Right lobe of liver (tissue), 6 donors: ENCODE results near the gene SSC5D. TPM values are rescaled to one million over a fixed set of nuclear protein-coding genes. Genes with fewer than 3 reads are reported as not detected.

Experiments used
- ATAC-seq, 4 donors: fragments of 200-7000 bp; cut with Tn5 transposase; one replicate each; pipeline ENCODE4 v1.9.1; 2020; ENCODE audit warnings: mild to moderate bottlenecking in 4 of 4, moderate library complexity in 4 of 4
- DNase-seq, 3 donors: peaks; one replicate each; pipeline ENCODE4 v3.0.0-alpha.2; 2020
- H3K27ac ChIP-seq, 3 donors: fragments of 200-600 bp; one replicate each; pipeline ENCODE4 v1.8.0; 2022
- H3K27me3 ChIP-seq, 2 donors: fragments of 200-600 bp; one replicate each; pipeline ENCODE4 v1.8.0; 2022
- H3K36me3 ChIP-seq, 4 donors: fragments of 200-600 bp; sonication (generic) in 1 of 4; one replicate each; pipeline versions ENCODE4 v1.5.1 to v1.8.0; 2017 to 2022; ENCODE audit warnings: control low read depth in 1 of 4
- H3K4me1 ChIP-seq, 4 donors: fragments of 200-600 bp; sonication (generic) in 1 of 4; one replicate each; pipeline versions ENCODE4 v1.5.1 to v1.8.0; 2017 to 2022; ENCODE audit warnings: control low read depth in 1 of 4
- H3K4me3 ChIP-seq, 3 donors: fragments of 200-600 bp; one replicate each; pipeline ENCODE4 v1.8.0; 2022
- H3K9me3 ChIP-seq, 4 donors: fragments of 200-600 bp; sonication (generic) in 1 of 4; one replicate each; pipeline versions ENCODE4 v1.5.1 to v1.8.0; 2017 to 2022; ENCODE audit warnings: control low read depth in 1 of 4
- POLR2A ChIP-seq: fragments of 450-650 bp; IDR thresholded peaks from one replicate; pipeline ENCODE4 v1.6.1; 2017; ENCODE audit warnings: antibody characterized with exemption, mild to moderate bottlenecking
- WGBS: methylation state at CpG from one replicate; pipeline ENCODE4 v1.1.6; 2018; ENCODE audit warnings: low coverage, low lambda C conversion rate; ENCODE audit not compliant: insufficient coverage; ENCODE audit errors: missing lambda C conversion rate; 5-methylcytosine and 5-hydroxymethylcytosine counted together
- intact Hi-C, 2 donors: fragments of 100-400 bp; cut with DNase I; formaldehyde crosslinking; loops; one replicate each; pipeline versions ENCODE4 v1.11.2 to v1.14.1; 2022
- total RNA-seq, 6 experiments: library from RNA; depleted of rRNA in 2 of 6; stranded (reverse); fragments of >200 nt in 2 of 6; fragmentation: NEBNext Ultra II Directional in 3 of 6; extraction: Animal tissue kit (Norgen Biotek cat#: 25700) in 3 of 6; gene quantifications; one replicate each; pipeline versions ENCODE4 v1.1.0 to v1.2.4, GENCODE V29; 2016 to 2023
- TF ChIP-seq, protein P1 (sequence below), 4 donors: fragments of 200-600 bp in 3 of 4; fragments of 450-650 bp in 1 of 4; IDR thresholded peaks; one replicate each; pipeline versions ENCODE4 v1.5.1 to v1.8.0; 2016 to 2022; ENCODE audit warnings: antibody characterized with exemption in 4 of 4, mild to moderate bottlenecking in 2 of 4
- donor health status: DM: no; HTN: yes; CAD: no.
- donor health status: DM: no; HTN: no; CAD: no.
- donor health status: DM: no; HTN: no; CAD: no.
- donor health status: DM: no; HTN: yes; CAD: no.
- donor health status: DM: no; HTN: yes; CAD: no.

The SSC5D gene
- total RNA-seq, 6 experiments from 2014 or later, result 0.35 to 1.6 (median 1.2) TPM

DNA sequence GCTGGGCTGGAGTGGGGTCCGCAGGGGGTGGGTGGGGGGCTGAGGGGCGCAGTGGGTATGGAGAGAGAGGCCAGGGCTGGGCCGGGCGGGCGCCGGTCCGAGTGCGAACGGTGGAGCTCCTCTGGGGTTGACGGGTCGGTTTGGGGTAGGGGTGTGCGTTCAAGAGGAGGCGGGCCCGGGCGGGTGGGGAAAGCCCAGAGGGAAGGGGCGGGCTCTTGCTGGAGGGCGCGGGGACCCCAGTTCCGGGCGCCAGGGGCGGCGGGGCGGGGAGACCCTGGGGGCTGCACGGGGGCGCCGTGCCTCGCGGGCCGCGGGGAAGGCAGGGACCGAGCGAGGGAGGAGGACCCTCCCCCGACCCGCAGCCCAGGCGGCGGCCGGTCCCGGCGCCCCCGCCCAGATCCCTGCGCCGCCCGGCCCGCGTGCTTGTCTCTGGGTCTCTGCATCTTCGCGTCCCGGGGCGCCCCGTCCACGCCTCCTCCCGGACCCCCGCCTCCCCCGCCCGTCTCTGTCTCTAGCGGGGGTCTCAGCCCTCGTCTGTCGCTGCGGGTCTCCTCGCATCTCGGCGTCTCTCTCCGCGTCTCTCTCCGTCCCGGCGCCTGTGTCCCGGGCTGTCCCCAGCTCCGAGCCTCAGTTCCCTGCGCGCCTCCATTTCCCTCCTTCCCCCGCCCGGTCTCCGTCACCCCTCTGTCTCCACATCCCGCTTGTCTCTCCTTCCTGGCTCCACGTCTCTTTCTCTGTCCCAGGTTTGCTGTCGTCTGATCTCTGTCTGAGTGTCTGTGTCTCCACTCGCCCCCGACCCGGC lies 36.9 kb upstream of the SSC5D start:
- H3K27me3 ChIP-seq, result no peaks in the 10 kb centered on the region
- DNase-seq, result peak in 1 of 3 donors; percentile 44
- TF ChIP-seq POLR2A, result no peak
- TF ChIP-seq, protein P1, sequence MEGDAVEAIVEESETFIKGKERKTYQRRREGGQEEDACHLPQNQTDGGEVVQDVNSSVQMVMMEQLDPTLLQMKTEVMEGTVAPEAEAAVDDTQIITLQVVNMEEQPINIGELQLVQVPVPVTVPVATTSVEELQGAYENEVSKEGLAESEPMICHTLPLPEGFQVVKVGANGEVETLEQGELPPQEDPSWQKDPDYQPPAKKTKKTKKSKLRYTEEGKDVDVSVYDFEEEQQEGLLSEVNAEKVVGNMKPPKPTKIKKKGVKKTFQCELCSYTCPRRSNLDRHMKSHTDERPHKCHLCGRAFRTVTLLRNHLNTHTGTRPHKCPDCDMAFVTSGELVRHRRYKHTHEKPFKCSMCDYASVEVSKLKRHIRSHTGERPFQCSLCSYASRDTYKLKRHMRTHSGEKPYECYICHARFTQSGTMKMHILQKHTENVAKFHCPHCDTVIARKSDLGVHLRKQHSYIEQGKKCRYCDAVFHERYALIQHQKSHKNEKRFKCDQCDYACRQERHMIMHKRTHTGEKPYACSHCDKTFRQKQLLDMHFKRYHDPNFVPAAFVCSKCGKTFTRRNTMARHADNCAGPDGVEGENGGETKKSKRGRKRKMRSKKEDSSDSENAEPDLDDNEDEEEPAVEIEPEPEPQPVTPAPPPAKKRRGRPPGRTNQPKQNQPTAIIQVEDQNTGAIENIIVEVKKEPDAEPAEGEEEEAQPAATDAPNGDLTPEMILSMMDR (IDR thresholded peaks at IDR 0.05), result no peak
- no peak for ATAC-seq
- H3K4me3 ChIP-seq, result no peak overlapping the region
- H3K27ac ChIP-seq, result no peak overlapping the region
- H3K9me3 ChIP-seq, result no peaks in the 10 kb centered on the region
- no peaks in the 10 kb centered on the region for H3K4me1 ChIP-seq
- intact Hi-C loops, result no loop called here
- peaks cover 0 to 10% (median 0%) of the 10 kb centered on the region in 4 donors for H3K36me3 ChIP-seq
- under 1% methylated on average over 24 of the region's 80 CpGs for WGBS

DNA sequence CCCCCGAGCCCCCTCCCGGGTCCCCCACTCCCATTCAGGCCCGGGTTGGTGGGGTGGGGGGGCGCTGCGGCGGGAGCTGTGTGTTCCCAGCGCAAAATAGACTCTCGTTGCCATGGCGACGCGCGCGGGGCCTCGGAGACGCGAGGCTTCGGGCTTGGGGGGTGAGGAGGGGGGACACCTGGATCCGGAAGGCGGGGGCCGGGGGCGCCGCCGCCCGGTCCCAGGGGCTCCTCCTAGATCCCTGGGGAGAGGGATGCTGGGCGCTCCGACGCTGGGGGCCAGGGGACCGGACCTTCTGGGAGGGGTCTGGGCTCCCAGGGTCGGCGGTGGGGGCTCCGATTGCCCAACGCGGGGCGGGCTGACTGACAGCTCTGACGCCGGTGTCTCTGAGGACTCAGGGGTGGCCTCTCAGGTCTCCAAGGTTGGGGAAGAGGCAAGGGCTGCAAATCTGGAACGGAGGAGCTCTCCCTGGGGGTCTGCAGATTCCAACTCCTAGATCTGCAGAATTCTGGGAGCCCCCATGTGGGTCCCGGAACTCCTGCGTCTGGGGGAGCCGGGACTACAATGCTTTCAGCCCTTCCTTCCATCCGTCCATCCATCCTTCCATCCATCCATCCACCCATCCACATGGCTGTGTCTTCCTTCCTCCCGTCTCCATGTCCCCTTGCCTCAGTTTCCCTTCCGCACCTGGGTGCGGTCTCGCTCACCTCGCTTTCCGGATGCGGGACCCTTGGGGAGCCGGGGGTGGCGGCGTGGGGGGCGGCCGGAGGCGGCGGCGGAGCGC lies 36.1 kb upstream of the SSC5D start:
- TF ChIP-seq, protein P1 (IDR thresholded peaks at IDR 0.05), result no peak
- no peak for TF ChIP-seq POLR2A
- Histone ChIP-seq H3K4me1 (no peaks in the 10 kb centered on the region), H3K4me3 (no peak overlapping the region), H3K27me3 (no peaks in the 10 kb centered on the region), H3K9me3 (no peaks in the 10 kb centered on the region), H3K27ac (no peak overlapping the region), H3K36me3 (peaks cover 0 to 10% (median 0%) of the 10 kb centered on the region in 4 donors)
- ATAC-seq (no peak), DNase-seq (no peak)
- intact Hi-C loops, result no loop called here
- WGBS, result 3% methylated on average over 6 of the region's 57 CpGs

DNA sequence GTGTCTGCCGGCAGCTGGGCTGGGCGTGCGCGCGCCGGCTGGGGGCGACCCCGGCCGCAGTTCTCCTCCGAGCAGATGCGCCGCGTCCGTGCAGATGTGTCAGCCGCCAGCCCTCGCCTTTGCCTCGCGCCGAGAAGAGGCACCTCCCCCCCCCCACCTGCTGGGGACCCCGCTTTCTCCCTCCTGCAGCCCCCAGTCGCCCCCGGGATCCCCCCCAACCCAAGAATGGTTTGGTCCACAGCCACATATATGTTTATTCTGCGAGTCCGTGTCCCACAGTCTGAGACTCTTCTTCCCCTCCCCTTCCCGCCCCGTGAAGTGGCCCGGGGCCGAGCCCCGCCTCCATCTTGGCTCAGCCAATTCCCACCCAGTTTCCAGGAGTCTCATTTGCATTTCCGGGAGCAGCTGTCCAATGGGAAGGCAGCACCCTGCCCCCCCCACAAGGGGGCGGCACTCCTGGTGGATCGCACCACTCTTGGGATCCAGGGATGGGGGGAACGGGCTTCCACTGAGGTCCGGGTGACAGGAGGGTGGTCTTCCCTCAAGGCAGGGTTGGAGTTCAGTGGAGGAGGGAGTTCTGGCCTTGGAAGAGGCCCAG lies 35.4 kb upstream of the SSC5D start:
- no peak for DNase-seq
- no peak overlapping the region for H3K4me3 ChIP-seq
- intact Hi-C loops, result no loop called here

More for the DNA sequence above, 35.4 kb upstream of the SSC5D start:
- peak; percentile 60 to 71 (median 62) for ATAC-seq
- Histone ChIP-seq H3K9me3 (no peaks in the 10 kb centered on the region), H3K4me1 (no peaks in the 10 kb centered on the region), H3K36me3 (peaks cover 0 to 10% (median 0%) of the 10 kb centered on the region in 4 donors), H3K27ac (no peak overlapping the region), H3K27me3 (no peaks in the 10 kb centered on the region)
- TF ChIP-seq POLR2A, result no peak
- TF ChIP-seq, protein P1 (IDR thresholded peaks at IDR 0.05), result peak in 1 of 4 donors; percentile 7
- WGBS, result 14% methylated on average over 9 of the region's 34 CpGs
